ENCODE data around the gene FSHR.

Gene FSHR

DNA sequence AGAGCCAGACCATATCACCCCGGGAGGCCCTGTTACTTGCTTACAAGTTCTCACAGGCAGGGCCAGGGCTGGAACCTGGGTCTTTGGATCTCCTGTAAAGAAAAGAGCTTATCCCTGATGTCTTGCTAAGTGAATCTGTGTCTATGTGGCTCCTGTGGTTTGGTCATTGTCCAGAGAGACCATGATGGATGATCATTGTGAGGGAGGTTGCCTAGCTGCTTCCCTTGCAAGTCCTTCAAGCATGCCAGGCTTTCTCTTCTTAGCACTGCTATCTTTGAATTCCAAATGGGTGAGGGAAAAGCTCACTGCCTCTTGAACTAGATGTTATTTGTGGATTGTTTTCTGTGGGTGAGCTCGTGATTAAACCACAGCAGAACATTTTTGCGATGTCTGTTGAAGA, 151.6 kb downstream of the FSHR start:
- no peak overlapping the region for H3K4me3 ChIP-seq (ENCODE audit: low read length)
- no peak overlapping the region for H3K27ac ChIP-seq (ENCODE audit: low read length)
- H3K9me3 ChIP-seq (ENCODE audit: control insufficient read depth, insufficient read depth, low read length), result no peaks in the 10 kb centered on the region
- no peaks in the 10 kb centered on the region for H3K4me1 ChIP-seq (ENCODE audit: control insufficient read depth, insufficient read depth, low read length)
- H3K27me3 ChIP-seq (ENCODE audit: control insufficient read depth, insufficient read depth, low read length), result no peaks in the 10 kb centered on the region
- no CpG with 5 or more reads among the region's 3 CpGs for WGBS (ENCODE audit: insufficient coverage, insufficient read length)
- H3K36me3 ChIP-seq (ENCODE audit: control insufficient read depth, insufficient read depth, low read length), result no peaks in the 10 kb centered on the region
- no peak for DNase-seq (ENCODE audit: low read depth, low spot score)

DNA sequence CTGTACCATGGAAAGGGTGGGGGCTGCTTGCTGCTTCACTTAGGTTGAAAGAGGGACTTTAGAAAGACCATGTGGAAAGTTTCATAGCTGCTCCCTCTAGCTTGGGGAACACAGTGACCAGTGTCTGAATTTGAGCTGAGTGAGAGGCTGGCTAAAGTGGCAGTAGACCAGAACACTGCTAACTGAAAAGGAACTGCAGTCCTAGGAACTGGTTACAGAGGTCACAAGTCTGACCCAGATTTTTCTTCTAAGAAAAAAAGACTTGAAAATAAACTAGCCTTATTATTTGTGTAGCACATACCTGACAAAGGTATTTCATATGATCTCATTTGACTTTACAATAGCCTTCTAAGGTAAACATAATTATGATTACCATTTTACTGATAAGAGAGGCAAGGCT, 153.6 kb downstream of the FSHR start:
- no peak overlapping the region for H3K27ac ChIP-seq (ENCODE audit: low read length)
- H3K36me3 ChIP-seq (ENCODE audit: control insufficient read depth, insufficient read depth, low read length), result no peaks in the 10 kb centered on the region
- no peaks in the 10 kb centered on the region for H3K9me3 ChIP-seq (ENCODE audit: control insufficient read depth, insufficient read depth, low read length)
- no peak overlapping the region for H3K4me3 ChIP-seq (ENCODE audit: low read length)
- H3K27me3 ChIP-seq (ENCODE audit: control insufficient read depth, insufficient read depth, low read length), result no peaks in the 10 kb centered on the region
- no peaks in the 10 kb centered on the region for H3K4me1 ChIP-seq (ENCODE audit: control insufficient read depth, insufficient read depth, low read length)
- DNase-seq (ENCODE audit: low read depth, low spot score), result no peak

GRCh38 chr2:48998449-48998848, 155.9 kb downstream of the FSHR start:
- Histone ChIP-seq H3K27ac (ENCODE audit: low read length) (no peak overlapping the region), H3K36me3 (ENCODE audit: control insufficient read depth, insufficient read depth, low read length) (no peaks in the 10 kb centered on the region), H3K4me1 (ENCODE audit: control insufficient read depth, insufficient read depth, low read length) (no peaks in the 10 kb centered on the region), H3K4me3 (ENCODE audit: low read length) (no peak overlapping the region), H3K9me3 (ENCODE audit: control insufficient read depth, insufficient read depth, low read length) (no peaks in the 10 kb centered on the region), H3K27me3 (ENCODE audit: control insufficient read depth, insufficient read depth, low read length) (no peaks in the 10 kb centered on the region)
- no peak for DNase-seq (ENCODE audit: low read depth, low spot score)
- no CpG with 5 or more reads among the region's 2 CpGs for WGBS (ENCODE audit: insufficient coverage, insufficient read length)

DNA sequence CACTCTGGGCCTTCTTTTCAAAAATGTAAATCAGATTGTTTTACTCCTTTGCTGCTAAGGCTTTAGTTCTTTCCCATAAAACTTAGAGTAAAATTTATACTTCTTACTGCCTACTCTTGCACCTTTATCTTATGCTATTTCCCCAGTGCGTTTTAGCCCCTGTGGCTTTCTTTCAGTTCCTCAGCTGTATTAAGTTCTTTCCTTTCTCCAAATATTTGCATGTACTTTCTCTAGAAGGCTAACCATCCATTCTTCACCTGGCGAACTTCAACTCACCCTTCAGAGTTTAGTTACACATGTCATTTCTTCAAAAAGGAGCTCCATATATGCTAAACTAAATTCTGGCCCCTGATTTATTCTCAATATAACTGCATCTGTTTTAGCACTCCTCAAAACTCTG, 160.7 kb downstream of the FSHR start:
- no CpG with 5 or more reads among the region's 2 CpGs for WGBS (ENCODE audit: insufficient coverage, insufficient read length)
- no peak for DNase-seq (ENCODE audit: low read depth, low spot score)

GRCh38 chr2:48991415-48992131, 162.7 kb downstream of the FSHR start:
- DNase-seq (ENCODE audit: low read depth, low spot score), result no peak
- no CpG with 5 or more reads among the region's 3 CpGs for WGBS (ENCODE audit: insufficient coverage, insufficient read length)
- no peak overlapping the region for H3K4me3 ChIP-seq (ENCODE audit: low read length)

More for the DNA sequence above, 160.7 kb downstream of the FSHR start:
- no peaks in the 10 kb centered on the region for H3K27me3 ChIP-seq (ENCODE audit: control insufficient read depth, insufficient read depth, low read length)
- H3K4me1 ChIP-seq (ENCODE audit: control insufficient read depth, insufficient read depth, low read length), result no peaks in the 10 kb centered on the region
- no peak overlapping the region for H3K4me3 ChIP-seq (ENCODE audit: low read length)
- no peak overlapping the region for H3K27ac ChIP-seq (ENCODE audit: low read length)
- no peaks in the 10 kb centered on the region for H3K36me3 ChIP-seq (ENCODE audit: control insufficient read depth, insufficient read depth, low read length)
- no peaks in the 10 kb centered on the region for H3K9me3 ChIP-seq (ENCODE audit: control insufficient read depth, insufficient read depth, low read length)

DNA sequence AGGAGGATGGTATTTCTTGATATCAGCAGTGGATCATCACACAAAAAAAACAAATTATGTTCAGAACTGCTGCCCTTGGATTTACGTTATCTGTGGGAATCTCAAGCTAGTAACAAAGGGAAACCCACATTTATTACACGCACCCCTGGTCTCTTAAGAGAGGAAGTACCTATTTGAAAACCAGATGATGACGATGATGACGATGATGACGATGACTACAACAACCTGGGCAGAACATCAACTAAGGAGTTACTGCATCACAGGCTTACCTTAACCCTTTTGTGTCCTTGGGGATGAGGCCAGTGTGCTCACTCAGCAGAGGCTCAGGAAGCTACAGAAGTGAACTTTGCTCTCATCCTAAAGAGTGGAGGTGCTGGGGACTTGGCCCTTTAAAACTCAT, 169.4 kb downstream of the FSHR start:
- DNase-seq (ENCODE audit: low read depth, low spot score), result no peak
- H3K4me1 ChIP-seq (ENCODE audit: control insufficient read depth, insufficient read depth, low read length), result no peaks in the 10 kb centered on the region
- no peak overlapping the region for H3K4me3 ChIP-seq (ENCODE audit: low read length)
- no peak overlapping the region for H3K27ac ChIP-seq (ENCODE audit: low read length)
- no peaks in the 10 kb centered on the region for H3K9me3 ChIP-seq (ENCODE audit: control insufficient read depth, insufficient read depth, low read length)
- no peaks in the 10 kb centered on the region for H3K36me3 ChIP-seq (ENCODE audit: control insufficient read depth, insufficient read depth, low read length)
- no peaks in the 10 kb centered on the region for H3K27me3 ChIP-seq (ENCODE audit: control insufficient read depth, insufficient read depth, low read length)
- no CpG with 5 or more reads among the region's 5 CpGs for WGBS (ENCODE audit: insufficient coverage, insufficient read length)

More at GRCh38 chr2:48991415-48992131, 162.7 kb downstream of the FSHR start:
- Histone ChIP-seq H3K4me1 (ENCODE audit: control insufficient read depth, insufficient read depth, low read length) (no peaks in the 10 kb centered on the region), H3K36me3 (ENCODE audit: control insufficient read depth, insufficient read depth, low read length) (no peaks in the 10 kb centered on the region), H3K27me3 (ENCODE audit: control insufficient read depth, insufficient read depth, low read length) (no peaks in the 10 kb centered on the region), H3K9me3 (ENCODE audit: control insufficient read depth, insufficient read depth, low read length) (no peaks in the 10 kb centered on the region), H3K27ac (ENCODE audit: low read length) (no peak overlapping the region)

DNA sequence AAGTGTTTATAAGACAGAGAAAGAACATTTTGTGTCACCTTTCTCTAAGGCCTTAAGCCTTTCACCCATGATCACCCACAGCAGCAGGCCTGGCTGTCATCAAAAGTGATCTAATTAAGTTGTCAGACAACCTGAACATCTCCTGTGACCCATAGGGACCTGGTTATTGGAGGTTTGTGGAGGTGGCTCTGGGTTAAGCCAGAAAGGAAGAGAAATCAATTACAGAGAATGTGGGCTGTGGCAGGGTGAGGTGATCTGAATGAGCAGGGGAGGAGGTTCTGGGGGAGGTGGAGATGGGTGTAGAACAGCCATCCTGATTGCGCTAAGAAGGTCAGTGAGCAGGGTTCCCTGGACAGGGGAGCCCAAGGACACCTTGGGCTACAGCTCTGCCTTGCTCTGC, 170.8 kb downstream of the FSHR start:
- DNase-seq (ENCODE audit: low read depth, low spot score), result no peak
- no CpG with 5 or more reads among the region's 1 CpG for WGBS (ENCODE audit: insufficient coverage, insufficient read length)
- H3K4me3 ChIP-seq (ENCODE audit: low read length), result no peak overlapping the region
- no peaks in the 10 kb centered on the region for H3K36me3 ChIP-seq (ENCODE audit: control insufficient read depth, insufficient read depth, low read length)
- H3K9me3 ChIP-seq (ENCODE audit: control insufficient read depth, insufficient read depth, low read length), result no peaks in the 10 kb centered on the region
- H3K27ac ChIP-seq (ENCODE audit: low read length), result no peak overlapping the region
- no peaks in the 10 kb centered on the region for H3K27me3 ChIP-seq (ENCODE audit: control insufficient read depth, insufficient read depth, low read length)
- H3K4me1 ChIP-seq (ENCODE audit: control insufficient read depth, insufficient read depth, low read length), result no peaks in the 10 kb centered on the region

DNA sequence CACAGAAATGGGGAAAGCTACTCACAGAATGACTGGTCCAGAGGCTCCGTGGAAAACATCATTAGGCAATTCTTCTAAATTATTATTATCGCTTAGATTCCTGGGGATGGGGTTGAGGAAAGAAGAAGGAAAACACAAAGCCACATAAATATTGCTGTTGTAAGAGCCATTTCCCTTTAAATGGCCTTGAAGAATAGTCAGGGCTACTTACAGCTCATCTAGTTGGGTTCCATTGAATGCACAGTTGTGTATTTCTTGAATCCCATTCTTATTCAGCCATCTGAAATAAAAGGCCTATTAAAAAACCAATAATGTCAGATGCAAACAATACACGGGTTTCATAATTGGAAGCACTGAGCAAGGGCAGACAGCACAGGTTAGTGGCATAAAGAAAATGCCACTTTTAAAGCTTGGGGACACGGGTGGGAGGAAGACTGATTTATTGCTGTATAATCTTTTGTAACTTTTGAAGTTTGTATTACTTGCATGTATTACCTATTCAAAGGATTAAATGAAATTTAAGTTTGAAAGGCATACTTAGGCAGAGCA, 171.4 kb downstream of the FSHR start:
- Histone ChIP-seq H3K9me3 (ENCODE audit: control insufficient read depth, insufficient read depth, low read length) (no peaks in the 10 kb centered on the region), H3K4me1 (ENCODE audit: control insufficient read depth, insufficient read depth, low read length) (no peaks in the 10 kb centered on the region), H3K27me3 (ENCODE audit: control insufficient read depth, insufficient read depth, low read length) (no peaks in the 10 kb centered on the region), H3K36me3 (ENCODE audit: control insufficient read depth, insufficient read depth, low read length) (no peaks in the 10 kb centered on the region), H3K4me3 (ENCODE audit: low read length) (no peak overlapping the region), H3K27ac (ENCODE audit: low read length) (no peak overlapping the region)
- no peak for DNase-seq (ENCODE audit: low read depth, low spot score)
- WGBS (ENCODE audit: insufficient coverage, insufficient read length), result no CpG with 5 or more reads among the region's 4 CpGs

DNA sequence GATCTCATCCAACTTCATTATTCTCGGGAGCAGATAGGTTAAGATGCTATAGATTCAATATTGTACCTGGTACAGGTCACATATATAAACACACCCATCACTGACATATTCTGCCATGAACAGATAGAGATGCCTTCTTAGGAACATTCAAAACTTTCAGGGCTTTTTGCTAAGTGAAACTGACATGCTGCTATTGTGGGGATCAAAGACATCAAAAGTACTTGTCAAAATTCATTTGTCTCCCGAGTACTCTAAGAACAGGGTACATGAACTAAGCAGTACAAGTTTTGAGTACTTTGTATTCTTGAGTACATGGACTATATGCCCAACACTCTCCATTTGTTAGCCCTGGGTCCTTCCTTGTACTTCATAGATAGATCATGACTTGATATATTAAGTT, 173.5 kb downstream of the FSHR start:
- no peak for DNase-seq (ENCODE audit: low read depth, low spot score)
- Histone ChIP-seq H3K4me3 (ENCODE audit: low read length) (no peak overlapping the region), H3K4me1 (ENCODE audit: control insufficient read depth, insufficient read depth, low read length) (no peaks in the 10 kb centered on the region), H3K27me3 (ENCODE audit: control insufficient read depth, insufficient read depth, low read length) (no peaks in the 10 kb centered on the region), H3K36me3 (ENCODE audit: control insufficient read depth, insufficient read depth, low read length) (no peaks in the 10 kb centered on the region), H3K27ac (ENCODE audit: low read length) (no peak overlapping the region), H3K9me3 (ENCODE audit: control insufficient read depth, insufficient read depth, low read length) (no peaks in the 10 kb centered on the region)
- no CpG with 5 or more reads among the region's 2 CpGs for WGBS (ENCODE audit: insufficient coverage, insufficient read length)

- Histone ChIP-seq H3K4me1 (ENCODE audit: control insufficient read depth, insufficient read depth, low read length) (no peaks in the 10 kb centered on the region), H3K27me3 (ENCODE audit: control insufficient read depth, insufficient read depth, low read length) (no peaks in the 10 kb centered on the region), H3K27ac (ENCODE audit: low read length) (no peak overlapping the region), H3K4me3 (ENCODE audit: low read length) (no peak overlapping the region), H3K9me3 (ENCODE audit: control insufficient read depth, insufficient read depth, low read length) (no peaks in the 10 kb centered on the region), H3K36me3 (ENCODE audit: control insufficient read depth, insufficient read depth, low read length) (no peaks in the 10 kb centered on the region)
- no CpG with 5 or more reads among the region's 4 CpGs for WGBS (ENCODE audit: insufficient coverage, insufficient read length)
- DNase-seq (ENCODE audit: low read depth, low spot score), result no peak
Measured at GRCh38 chr2:48979691-48980090, 174.6 kb downstream of the FSHR start.

- Histone ChIP-seq H3K27me3 (ENCODE audit: control insufficient read depth, insufficient read depth, low read length) (no peaks in the 10 kb centered on the region), H3K9me3 (ENCODE audit: control insufficient read depth, insufficient read depth, low read length) (no peaks in the 10 kb centered on the region), H3K36me3 (ENCODE audit: control insufficient read depth, insufficient read depth, low read length) (no peaks in the 10 kb centered on the region), H3K4me3 (ENCODE audit: low read length) (no peak overlapping the region), H3K4me1 (ENCODE audit: control insufficient read depth, insufficient read depth, low read length) (no peaks in the 10 kb centered on the region), H3K27ac (ENCODE audit: low read length) (no peak overlapping the region)
- no peak for DNase-seq (ENCODE audit: low read depth, low spot score)
Measured at GRCh38 chr2:48978131-48978530, 176.2 kb downstream of the FSHR start.

Measured in iPS DF 6.9 (cell line).